NAMALWA (cell line): ENCODE data around the gene NDC80.
"Not testable (repeated sequence)": the region's sequence is repeated elsewhere in the genome, so short reads cannot be mapped to it uniquely, and the experiment has no call there.

Experiments used
- DNase-seq: peaks from one replicate; pipeline ENCODE4 v3.0.0-alpha.2; 2015; ENCODE audit warnings: low spot score

NDC80 gene

GRCh38 chr18:2571200-2572170 lies at the start of gene NDC80, which contains the start of gene METTL4:
TSS of gene NDC80 (plus strand) at chr18:2571557. CDS start at chr18:2572986, 1,429 bp downstream.
TSS of gene METTL4 (minus strand) at chr18:2571505. CDS start at chr18:2567216, 4,289 bp downstream.
- DNase-seq, result peak; percentile 96

- no peak for DNase-seq
Measured at GRCh38 chr18:2522112-2522511, 49.2 kb upstream of the NDC80 start.

GRCh38 chr18:2524794-2525198 lies 46.6 kb upstream of the NDC80 start:
- DNase-seq, result not testable (repeated sequence)

GRCh38 chr18:2526329-2526728 lies 45.0 kb upstream of the NDC80 start:
- no peak for DNase-seq

DNA sequence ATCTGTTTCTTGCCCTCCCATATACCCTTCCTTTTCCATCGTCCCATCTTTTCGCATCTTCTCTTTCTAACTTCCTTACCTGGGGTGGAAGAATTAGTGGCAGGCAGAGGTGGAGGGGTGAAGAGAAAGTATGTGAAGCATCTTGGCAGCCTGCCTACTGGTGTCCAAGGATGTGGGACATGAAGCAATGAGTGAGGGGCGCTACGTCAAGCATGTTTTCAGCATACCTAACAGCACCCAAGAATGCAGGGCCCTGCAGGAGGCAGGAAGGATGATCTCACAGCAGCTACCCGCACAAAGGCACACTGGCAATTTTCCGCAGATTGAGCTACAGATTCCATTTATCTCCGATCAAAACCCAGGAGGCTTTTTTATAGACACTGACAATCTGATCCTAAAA lies 42.2 kb upstream of the NDC80 start:
- DNase-seq, result no peak

- no peak for DNase-seq
Measured at GRCh38 chr18:2531751-2532150, 39.6 kb upstream of the NDC80 start.

GRCh38 chr18:2532797-2533196 lies 38.6 kb upstream of the NDC80 start:
- no peak for DNase-seq

GRCh38 chr18:2534906-2535305 lies 36.5 kb upstream of the NDC80 start:
- peak; percentile 55 for DNase-seq

DNA sequence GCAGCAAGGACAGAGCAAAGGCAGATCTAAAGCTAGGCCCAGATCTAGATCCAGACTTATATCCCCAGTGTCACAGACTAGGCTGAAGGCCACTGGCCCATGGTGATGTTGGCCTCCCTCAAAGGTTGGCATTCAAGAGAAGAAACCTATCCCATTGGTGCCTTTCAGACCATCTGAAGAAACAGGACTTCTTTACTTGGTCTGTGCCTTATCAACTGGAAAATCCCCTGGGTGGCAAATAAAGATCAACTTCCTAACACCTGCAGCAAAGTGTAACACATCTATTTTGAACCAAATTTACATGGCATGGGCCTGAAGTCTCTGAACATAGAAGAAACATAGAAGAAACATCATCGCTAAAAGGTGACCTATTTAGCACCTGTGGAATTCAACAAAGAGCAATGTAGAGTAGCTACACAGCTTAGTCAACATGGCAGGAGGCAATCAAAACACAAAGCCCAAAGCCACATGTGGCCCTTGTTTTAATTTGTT lies 35.9 kb upstream of the NDC80 start:
- DNase-seq, result peak; percentile 79

GRCh38 chr18:2536063-2536462 lies 35.3 kb upstream of the NDC80 start:
- DNase-seq, result no peak

DNA sequence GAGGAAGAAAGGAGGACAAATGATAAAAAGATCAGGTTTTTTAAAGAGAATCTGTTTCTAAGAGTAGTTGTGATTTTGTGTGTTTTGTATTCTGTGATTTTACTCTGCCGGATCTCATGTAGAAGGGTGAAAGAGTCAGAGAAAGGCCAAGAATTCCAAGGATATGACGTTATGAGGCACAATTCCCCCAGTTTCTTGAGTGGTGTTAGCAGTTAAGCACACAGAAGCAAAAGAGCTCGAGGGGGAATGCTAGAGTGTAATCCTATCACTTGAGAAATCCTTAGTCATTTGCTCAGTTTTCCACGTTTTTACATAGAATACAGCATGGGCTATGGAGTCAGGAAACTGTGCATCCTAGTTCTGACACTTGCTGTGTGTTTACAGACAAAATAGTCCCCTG lies 34.9 kb upstream of the NDC80 start:
- DNase-seq, result no peak

DNA sequence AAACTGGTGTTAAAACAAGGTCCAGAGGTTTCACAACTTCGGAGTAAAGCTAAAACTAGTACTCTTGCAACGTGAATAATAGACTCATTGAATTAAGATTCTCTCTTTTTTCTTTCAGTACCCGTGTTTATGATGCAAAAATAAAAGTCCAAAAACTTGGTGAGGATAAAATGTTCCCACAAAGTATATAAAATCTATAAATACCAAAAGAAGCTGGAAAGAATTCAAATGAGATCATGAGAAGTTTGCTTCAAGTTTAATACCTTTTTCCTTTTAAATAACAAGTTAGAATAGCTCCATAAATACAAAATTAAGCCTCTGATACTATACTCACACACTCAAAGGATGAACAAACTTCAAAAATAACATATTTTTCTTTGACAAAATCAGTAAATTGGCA lies 34.1 kb upstream of the NDC80 start:
- no peak for DNase-seq

GRCh38 chr18:2538236-2538635 lies 33.1 kb upstream of the NDC80 start:
- DNase-seq, result no peak

GRCh38 chr18:2538844-2539243 lies 32.5 kb upstream of the NDC80 start:
- DNase-seq, result no peak

DNA sequence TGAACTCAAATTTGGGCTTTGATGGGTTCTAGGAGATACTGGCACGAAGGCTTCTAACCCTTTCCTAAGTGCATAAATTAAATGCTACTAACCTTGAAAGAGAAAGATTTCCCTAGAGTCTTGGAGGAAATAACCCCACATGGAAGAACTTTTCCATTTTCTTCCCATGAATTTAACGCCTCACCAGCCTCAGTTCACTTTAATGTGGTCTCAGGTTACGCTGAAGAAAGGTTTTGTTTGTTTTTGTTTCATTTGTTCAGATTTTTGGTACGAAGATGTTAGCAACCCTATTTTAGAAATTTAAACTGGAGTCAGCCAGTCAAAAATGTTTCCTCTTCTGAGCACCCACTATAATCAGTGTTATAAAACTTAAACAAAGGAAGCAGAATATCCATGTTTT lies 30.8 kb upstream of the NDC80 start:
- no peak for DNase-seq

DNA sequence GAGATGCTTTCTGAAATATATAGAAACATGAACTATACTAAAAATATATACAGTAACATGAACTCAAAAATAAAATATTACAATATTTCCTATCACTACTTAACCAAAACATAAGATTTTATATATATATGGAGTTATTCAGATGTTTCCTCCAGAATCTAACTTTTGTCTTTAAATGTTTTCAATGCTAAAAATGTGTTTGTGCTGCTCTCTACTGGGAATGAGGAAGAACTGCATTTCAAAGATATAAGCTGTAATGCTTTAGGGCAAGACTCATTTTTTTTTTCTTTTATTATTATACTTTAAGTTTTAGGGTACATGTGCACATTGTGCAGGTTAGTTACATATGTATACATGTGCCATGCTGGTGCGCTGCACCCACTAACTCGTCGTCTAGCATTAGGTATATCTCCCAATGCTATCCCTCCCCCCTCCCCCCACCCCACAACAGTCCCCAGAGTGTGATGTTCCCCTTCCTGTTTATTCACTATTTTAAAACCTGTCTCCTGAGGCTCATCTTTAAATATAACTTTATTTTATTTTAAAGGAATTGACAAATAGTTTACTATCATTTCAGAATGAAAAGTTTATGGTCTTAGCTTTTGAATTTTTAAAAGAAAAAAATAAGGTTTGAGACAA lies 29.3 kb upstream of the NDC80 start:
- peak; percentile 67 for DNase-seq

GRCh38 chr18:2545155-2545554 lies 26.2 kb upstream of the NDC80 start:
- DNase-seq, result no peak

DNA sequence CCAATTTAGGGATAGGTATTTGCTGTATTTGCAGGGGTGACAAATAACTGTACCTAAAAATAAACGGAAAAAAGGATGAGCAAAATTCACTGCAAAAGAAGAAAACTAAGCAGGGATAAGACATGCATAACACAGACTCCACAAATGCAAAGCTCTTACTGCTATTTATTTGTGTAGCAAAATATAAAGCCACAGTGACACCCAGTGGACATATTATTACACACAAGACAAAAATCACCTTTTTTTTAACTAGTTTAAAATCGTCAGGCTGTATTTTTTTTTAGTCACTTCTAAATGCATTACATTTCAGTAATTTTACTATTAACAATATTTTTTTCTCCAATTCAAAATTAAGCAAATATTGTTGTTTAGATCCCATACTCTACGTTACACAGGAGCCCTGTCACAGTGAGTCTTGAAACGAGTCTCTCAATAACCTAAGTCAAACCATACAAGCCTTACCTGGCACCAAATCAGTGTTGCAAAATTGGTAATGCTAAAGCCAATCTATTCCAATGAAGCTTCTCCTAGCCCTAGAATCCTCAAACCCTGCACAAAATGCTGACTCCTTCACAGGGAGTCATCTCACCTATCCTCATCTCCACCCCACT lies 23.8 kb upstream of the NDC80 start:
- peak; percentile 76 for DNase-seq

DNA sequence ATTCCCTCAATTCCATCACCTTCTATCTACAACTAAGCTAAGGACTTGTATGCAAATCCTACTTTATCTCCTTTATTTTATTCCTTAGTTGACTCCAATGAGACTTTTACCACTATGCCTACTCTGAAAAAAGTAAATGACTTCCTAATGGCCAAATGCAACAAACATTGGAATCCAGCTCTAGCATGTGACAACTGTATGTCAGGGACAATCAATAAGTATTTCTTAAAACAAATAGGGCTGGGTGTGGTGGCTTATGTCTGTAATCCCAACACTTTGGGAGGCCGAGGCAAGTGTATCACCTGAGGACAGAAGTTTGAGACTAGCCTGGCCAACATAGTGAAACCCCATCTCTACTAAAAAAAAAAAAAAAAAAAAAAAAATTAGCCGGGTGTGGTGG lies 21.9 kb upstream of the NDC80 start:
- no peak for DNase-seq

- DNase-seq, result no peak
Measured at GRCh38 chr18:2551425-2551824, 19.9 kb upstream of the NDC80 start.

- DNase-seq, result no peak
Measured at GRCh38 chr18:2554696-2555095, 16.7 kb upstream of the NDC80 start.

DNA sequence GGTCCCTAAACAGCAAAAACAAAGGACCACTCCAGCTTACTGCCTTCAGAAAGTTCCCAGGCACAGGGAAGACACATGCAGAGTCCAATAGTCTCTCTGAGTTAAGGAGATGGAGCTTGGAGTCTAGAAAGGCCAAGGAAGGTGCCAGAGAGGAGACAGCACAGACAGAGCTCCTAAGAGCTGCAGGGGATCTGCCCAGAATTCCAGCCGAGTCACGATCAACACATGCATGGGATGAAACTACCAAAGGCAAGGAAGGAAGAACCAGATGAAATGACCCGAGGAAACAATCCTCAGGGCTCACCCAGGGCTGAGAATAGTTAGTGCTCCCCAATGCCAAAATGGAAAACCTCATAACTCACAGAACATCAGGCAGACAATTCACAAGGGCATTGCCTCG lies 15.5 kb upstream of the NDC80 start:
- no peak for DNase-seq

- no peak for DNase-seq
Measured at GRCh38 chr18:2557536-2557935, 13.8 kb upstream of the NDC80 start.
